KBM-7 (cell line): ENCODE data around the gene POLR3H.
A peak's percentile ranks its signal among the peaks of the same experiment; 100 is the strongest.

ENCODE experiments used
- DNase-seq: peaks from one replicate; pipeline ENCODE4 v3.0.0-alpha.2; 2015
- in situ Hi-C: fragments of 300-500 bp; cut with MboI; formaldehyde crosslinking; loops from 2 replicates; pipeline ENCODE4 v1.14.3; 2020; ENCODE audit warnings: low sequenced_read_pairs, low pct_unique_long_range_greater_than_20kb, mixed read lengths

The POLR3H gene

GRCh38 chr22:41499624-41500280 is 44.5 kb downstream of the POLR3H start:
- in situ Hi-C loops = no loop called here

GRCh38 chr22:41498303-41498835 is 45.9 kb downstream of the POLR3H start:
- no peak for DNase-seq
- in situ Hi-C loops = no loop called here

More at GRCh38 chr22:41499624-41500280, 44.5 kb downstream of the POLR3H start:
- no peak for DNase-seq

- in situ Hi-C loops = no loop called here
Measured at GRCh38 chr22:41491374-41492100, 52.7 kb downstream of the POLR3H start.

GRCh38 chr22:41488596-41489385 is 55.5 kb downstream of the POLR3H start:
- in situ Hi-C loops = no loop called here
- no peak for DNase-seq

More at GRCh38 chr22:41491374-41492100, 52.7 kb downstream of the POLR3H start:
- DNase-seq = no peak

GRCh38 chr22:41488076-41488475 is 56.2 kb downstream of the POLR3H start:
- in situ Hi-C loops = no loop called here
- no peak for DNase-seq

GRCh38 chr22:41487037-41487935 is 57.0 kb downstream of the POLR3H start:
- DNase-seq = no peak
- in situ Hi-C loops = no loop called here

- no peak for DNase-seq
- in situ Hi-C loops = no loop called here
Measured at GRCh38 chr22:41485033-41485432, 59.2 kb downstream of the POLR3H start.

GRCh38 chr22:41482319-41482935 is 61.8 kb downstream of the POLR3H start:
- in situ Hi-C loops = no loop called here
- DNase-seq = peak; percentile 68

GRCh38 chr22:41481925-41482318 is 62.3 kb downstream of the POLR3H start:
- DNase-seq = no peak
- in situ Hi-C loops = no loop called here

GRCh38 chr22:41481131-41481830 is 63.0 kb downstream of the POLR3H start:
- no peak for DNase-seq
- in situ Hi-C loops = no loop called here

GRCh38 chr22:41480397-41480735 is 63.9 kb downstream of the POLR3H start:
- in situ Hi-C loops = no loop called here

GRCh38 chr22:41479671-41480396 is 64.4 kb downstream of the POLR3H start:
- DNase-seq = no peak
- in situ Hi-C loops = no loop called here

More at GRCh38 chr22:41480397-41480735, 63.9 kb downstream of the POLR3H start:
- no peak for DNase-seq

- in situ Hi-C loops = no loop called here
Measured at GRCh38 chr22:41478891-41479521, 65.3 kb downstream of the POLR3H start.

GRCh38 chr22:41478473-41478872 is 65.8 kb downstream of the POLR3H start:
- DNase-seq = no peak
- in situ Hi-C loops = no loop called here

More at GRCh38 chr22:41478891-41479521, 65.3 kb downstream of the POLR3H start:
- DNase-seq = no peak
